T follicular helper cell (primary cell): ENCODE data around the gene GRK5.

Experiments used
- DNase-seq: peaks from one replicate; pipeline ENCODE4 v3.0.0-alpha.2; 2020; ENCODE audit warnings: low read depth

GRK5 gene

DNA sequence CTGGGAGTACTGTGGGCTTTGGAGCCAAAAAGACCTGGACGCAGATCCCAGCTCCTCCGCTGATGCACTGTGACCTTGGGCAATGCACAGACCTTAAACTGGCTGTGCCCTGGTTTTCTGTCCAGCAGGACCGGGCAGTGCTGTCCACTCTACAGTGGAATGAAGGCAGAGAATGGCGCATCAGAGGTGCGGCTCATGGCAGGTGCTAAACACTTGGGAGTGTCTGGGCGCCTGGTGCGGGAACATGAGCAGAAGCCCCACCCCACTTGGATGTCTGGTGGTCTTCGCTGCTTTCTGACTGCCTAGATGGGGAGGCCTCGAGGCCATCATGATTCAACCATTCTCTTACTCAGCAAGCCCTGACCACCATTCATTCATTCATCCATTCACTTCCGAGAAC, 153.7 kb downstream of the GRK5 start:
- no peak for DNase-seq

- no peak for DNase-seq
Observed at GRCh38 chr10:119362122-119362521, 154.8 kb downstream of the GRK5 start.

GRCh38 chr10:119364645-119365600, 157.6 kb downstream of the GRK5 start:
- DNase-seq, result no peak

DNA sequence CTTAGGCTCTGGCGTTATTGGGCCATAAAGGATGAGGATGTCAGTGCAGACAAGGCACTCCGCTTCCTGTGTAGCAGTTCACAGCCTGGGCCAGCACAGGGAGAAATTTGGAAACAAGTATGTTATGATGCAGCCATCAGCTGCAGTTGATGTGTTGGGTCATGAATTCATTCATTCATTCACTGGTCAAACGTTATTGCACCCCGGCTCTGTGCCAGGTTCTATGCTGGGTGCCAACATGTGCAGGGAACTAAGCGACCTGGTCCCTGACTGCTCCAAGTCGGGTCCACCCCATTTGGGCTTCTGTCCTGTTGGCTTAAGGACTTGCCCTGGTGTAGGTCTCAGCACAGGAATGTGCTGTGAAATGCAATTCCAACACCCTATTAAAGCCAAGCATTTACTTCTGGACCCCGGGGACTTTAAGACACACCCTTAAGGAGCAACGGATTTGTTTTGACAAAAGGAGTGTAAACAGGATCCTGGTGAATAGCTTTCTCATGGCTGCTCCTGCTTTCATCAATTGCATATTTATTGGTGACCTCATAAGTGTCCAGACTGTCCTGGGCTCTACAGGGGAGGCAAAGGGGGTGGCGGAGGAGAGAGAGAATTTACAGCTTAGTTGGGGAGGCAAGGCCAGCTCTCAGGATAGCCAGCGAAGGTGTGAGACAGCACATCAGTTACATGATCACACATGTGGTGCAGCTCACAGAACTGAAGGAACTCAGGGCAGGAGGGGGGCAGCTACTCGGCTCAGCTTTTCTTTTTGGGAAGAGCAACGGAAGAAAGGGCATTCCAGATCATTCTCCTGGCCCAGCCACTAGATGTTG, 158.6 kb downstream of the GRK5 start:
- no peak for DNase-seq

DNA sequence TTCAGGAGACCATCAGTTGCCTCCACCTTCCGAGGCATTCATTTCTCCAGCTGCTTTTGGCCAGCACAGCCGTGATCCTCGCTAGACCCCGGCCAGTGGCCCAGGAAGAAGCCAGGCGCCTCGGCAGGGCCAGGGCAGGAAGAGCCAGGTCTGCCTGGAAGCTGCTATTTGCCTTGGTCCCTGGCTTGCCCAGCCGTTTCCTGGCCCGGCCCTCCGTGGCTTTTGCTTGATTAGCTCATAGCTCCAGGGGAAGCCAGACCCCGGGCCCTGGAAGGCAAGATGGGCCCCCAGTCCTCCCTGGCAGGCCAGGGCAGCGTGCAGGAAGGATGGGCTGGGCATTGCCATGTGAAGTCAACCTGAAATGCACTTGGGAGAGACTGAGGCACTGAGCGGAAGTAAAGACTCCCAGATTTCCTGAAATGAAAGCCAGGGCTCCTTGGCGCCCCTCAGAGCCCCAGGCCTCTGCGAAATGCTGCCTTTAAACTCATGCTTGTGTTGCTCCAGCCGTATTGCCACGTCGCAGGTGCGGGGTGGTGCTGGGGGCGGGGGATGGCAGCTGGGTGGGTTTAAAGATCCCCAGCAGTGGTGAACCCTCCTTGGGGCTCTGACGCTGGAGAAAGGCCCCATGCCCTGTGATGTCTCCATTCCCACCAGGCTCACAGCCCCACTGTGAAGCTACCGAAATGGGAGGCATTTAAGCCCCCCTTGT, 160.6 kb downstream of the GRK5 start:
- no peak for DNase-seq

- no peak for DNase-seq
Observed at GRCh38 chr10:119368581-119368980, 161.2 kb downstream of the GRK5 start.

DNA sequence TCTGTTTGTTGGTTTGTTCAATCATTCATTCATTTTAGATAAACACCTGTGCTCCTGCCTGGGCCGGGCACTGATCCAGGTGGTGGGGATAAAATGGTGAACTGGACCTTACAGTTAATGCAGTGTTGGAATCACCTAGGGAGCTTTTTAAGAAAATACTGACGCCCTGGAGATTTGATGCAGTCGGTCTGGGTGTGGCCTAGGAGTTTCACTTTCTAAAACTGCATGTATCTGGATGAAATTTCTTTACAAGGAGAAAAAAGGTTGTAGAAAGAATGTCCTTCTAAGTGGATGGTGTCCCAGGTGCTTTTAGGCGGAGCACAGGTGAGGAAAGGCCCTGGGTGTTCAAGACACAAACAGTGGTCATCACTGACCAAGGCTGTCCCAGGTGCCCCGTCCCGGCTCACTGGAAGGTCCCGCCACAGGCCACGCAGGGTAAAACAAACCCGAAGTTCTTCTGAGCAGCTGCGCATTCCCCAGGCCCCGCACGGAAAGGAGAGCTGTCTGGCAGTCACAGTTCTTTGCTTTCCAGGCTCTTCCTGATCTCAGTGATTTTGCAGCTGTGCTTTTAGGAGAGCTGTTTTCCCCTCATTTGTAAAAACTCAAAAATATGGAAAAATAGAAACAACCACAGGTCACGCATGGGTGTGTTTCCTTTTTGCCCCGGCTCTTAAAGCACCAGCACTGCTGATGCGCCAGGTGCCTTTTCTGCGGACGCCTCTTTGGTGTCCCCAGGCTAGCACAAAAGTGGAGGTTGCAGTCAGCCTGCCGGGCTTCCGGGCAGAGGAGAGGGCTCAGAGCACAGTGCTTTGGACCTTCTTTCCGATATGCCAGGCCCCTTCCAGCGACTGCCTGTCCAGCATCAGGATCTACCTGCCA, 161.9 kb downstream of the GRK5 start:
- DNase-seq, result no peak

- no peak for DNase-seq
Observed at GRCh38 chr10:119370111-119370741, 162.9 kb downstream of the GRK5 start.

- DNase-seq, result no peak
Observed at GRCh38 chr10:119370972-119371703, 163.8 kb downstream of the GRK5 start.

GRCh38 chr10:119371704-119372663, 164.6 kb downstream of the GRK5 start:
- DNase-seq, result no peak

DNA sequence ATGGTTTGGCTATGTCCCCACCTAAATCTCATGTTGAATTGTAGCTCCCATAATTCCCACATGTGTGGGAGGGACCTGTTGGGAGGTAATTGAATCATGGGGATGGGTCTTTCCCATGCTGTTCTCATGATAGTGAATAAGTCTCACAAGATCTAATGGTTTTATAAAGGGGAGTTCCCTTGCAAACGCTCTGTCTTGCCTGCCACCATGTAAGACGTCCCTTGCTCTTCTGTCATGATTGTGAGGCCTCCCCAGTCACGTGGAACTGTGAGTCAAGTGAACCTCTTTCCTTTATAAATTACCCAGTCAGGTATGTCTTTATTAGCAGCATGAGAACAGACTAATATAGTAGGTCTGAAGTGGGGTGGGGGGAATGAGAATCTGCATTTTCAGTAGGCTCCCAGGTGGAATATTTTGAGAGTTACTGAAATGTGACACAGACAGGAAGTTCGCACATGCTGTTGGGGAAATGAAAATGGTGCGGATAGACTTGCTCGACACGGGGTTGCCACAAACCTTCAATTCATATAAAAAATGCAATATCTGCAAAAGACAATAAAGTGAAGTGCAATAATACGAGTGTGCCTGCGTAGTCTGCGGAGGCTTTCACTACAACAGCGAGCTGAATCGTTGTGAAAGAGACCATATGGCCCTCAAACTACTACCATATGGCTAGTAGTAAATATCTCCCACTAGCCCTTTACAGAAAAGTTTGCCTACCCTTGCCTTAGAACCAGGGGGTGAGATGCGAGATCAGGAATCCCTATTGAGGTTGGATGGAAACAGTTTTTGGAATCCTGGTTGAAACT, 166.1 kb downstream of the GRK5 start:
- no peak for DNase-seq

DNA sequence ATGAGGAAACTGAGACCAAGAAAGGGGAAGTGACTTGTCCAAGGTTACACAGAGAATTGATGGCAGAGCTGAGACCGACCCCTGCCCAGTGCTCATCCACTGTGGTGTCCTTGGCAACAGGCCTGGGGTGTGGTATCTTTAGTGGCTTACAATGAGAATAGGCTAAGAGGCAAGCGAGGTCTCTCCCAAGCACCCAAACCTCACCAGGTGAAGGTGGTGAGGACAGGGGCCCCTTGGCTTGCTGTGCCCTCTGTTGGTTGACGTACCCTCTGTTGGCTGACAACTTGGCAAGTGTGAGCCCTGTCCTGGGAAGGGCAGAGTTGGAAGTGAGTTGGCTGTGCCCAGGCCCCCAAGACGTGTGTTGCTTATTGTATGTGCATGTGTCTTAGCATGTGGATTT, 166.9 kb downstream of the GRK5 start:
- DNase-seq, result no peak

DNA sequence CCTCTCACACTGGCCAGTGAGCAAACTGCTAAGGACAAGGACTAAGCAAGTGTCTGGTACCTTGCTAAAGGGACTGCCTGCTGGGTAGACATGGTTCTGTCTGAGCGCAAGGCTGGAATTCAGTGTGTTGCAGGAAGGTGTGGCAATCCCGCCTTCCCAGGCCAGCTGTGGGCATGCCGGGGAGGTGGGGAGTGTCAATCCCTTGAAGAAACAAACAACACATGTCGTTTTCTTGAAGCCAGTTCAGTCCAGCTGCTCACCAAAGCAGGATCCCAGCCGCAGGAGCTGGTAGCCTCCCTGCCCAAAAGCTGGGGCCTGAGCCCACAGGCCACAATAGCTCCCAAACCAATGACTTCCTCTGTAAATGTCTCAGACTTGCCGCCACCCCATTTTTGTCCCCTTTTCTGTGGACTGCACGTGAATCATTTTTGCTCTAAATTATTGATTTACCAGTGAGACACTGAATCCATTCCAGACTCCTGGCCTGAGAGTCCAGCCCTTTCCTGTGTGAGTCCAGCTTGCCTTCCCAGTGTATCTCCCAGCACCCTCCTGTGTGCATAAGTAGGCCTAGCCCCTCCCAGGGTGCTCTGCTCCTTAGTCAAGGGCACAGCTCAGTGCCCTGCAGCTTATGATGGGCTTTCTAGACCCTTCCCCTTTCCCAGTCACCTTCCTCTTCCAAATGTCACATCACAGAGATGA, 168.4 kb downstream of the GRK5 start:
- DNase-seq, result no peak

GRCh38 chr10:119377451-119377957, 170.1 kb downstream of the GRK5 start:
- DNase-seq, result no peak

DNA sequence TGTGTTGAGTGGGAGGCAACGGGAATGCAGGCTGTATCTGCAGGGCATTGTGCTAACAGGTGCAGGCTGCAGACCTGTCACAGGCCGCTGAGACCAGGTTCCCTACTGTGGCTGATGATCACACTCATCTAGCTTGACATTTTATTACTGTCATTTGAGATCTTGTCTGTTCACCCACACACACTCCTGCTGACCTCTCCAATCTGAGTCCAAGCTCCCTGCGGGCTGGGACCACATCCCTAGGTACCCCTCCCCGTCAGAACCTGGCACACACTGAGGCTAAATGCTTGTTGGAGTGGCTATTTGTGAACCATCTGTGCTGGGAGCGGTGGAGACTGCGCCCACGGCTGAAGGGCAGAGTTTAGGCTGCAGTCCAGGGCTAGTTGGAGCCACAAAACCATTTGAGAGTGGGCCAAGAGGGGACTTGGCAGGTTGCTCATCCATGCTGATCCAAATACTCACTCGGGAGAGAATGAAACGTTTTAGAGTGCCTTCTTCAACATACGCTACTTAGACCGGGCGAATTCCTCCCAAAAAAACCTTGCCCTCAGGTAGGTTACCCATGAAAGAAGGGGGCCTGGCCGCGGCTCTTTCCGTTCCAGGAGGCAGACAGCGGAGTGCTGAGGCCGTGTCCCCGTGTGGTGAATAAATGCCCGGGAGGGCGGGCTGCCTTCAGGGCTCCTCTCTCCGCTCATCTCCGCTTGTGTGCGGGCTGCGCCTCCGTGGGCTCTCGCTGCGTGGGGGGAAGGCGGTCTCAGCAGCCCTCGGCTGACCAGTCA, 170.8 kb downstream of the GRK5 start:
- no peak for DNase-seq

DNA sequence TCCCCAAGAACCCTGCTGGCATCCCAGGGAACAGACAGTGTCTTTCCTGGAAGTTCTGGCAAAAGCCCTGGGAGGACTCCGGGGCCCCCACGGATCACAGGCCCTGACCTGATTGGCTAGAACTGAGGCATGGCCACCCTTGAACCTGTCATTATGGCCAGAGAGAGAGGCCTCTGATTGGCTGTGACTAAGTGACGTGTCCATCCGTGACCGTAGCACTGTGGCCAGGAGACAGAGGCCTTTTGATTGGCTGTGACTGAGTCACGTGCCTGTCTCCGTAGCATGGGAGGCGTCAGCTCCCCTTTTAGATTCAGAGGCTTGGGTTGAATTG, 171.3 kb downstream of the GRK5 start:
- no peak for DNase-seq
